Smooth muscle cell (in vitro differentiated cells): ENCODE data around the gene WDR13. TPM values are rescaled to one million over a fixed set of nuclear protein-coding genes. Genes with fewer than 3 reads are reported as not detected.
"Not testable (repeated sequence)": the region's sequence is repeated elsewhere in the genome, so short reads cannot be mapped to it uniquely, and the experiment has no call there.

Experiments
- DNase-seq: peaks from one replicate; lab custom pipeline; 2025; ENCODE audit not compliant: unreplicated experiment; lab: John Stamatoyannopoulos, UW
- H2AFZ ChIP-seq: fragments of 200-600 bp; sonication (generic); 2 replicates; pipeline ENCODE4 v1.6.0; 2016; ENCODE audit warnings: antibody characterized with exemption, low read depth, mild to moderate bottlenecking
- H3F3A ChIP-seq: fragments of 200-600 bp; sonication (generic); 2 replicates; pipeline ENCODE4 v1.6.0; 2017; ENCODE audit warnings: antibody characterized with exemption, low read depth
- H3K27ac ChIP-seq: fragments of 200-600 bp; sonication (generic); 2 replicates; pipeline ENCODE4 v1.5.1; 2016; ENCODE audit warnings: low read depth, mild to moderate bottlenecking
- H3K27me3 ChIP-seq: fragments of 200-600 bp; sonication (generic); 2 replicates; pipeline ENCODE4 v1.6.1; 2016; ENCODE audit warnings: low read depth, mild to moderate bottlenecking
- H3K36me3 ChIP-seq: fragments of 200-600 bp; sonication (generic); 2 replicates; pipeline ENCODE4 v1.5.1; 2016; ENCODE audit warnings: low read depth
- H3K4me1 ChIP-seq: fragments of 200-600 bp; sonication (generic); 2 replicates; pipeline ENCODE4 v1.5.1; 2016; ENCODE audit warnings: low read depth
- H3K4me2 ChIP-seq: fragments of 200-600 bp; sonication (generic); 2 replicates; pipeline ENCODE4 v1.6.0; 2016; ENCODE audit warnings: mild to moderate bottlenecking
- H3K4me3 ChIP-seq: fragments of 200-600 bp; sonication (generic); 2 replicates; pipeline ENCODE4 v1.5.1; 2016; ENCODE audit warnings: mild to moderate bottlenecking
- H3K79me2 ChIP-seq: fragments of 200-600 bp; sonication (generic); 2 replicates; pipeline ENCODE4 v1.6.0; 2016; ENCODE audit warnings: low read depth, mild to moderate bottlenecking
- H3K9ac ChIP-seq: fragments of 200-600 bp; sonication (generic); 2 replicates; pipeline ENCODE4 v1.6.0; 2016; ENCODE audit warnings: low read depth
- H3K9me3 ChIP-seq: fragments of 200-600 bp; sonication (generic); replicated peaks from 2 replicates; pipeline ENCODE4 v1.5.1; 2016; ENCODE audit warnings: low read depth
- H4K20me1 ChIP-seq: fragments of 200-600 bp; sonication (generic); 2 replicates; pipeline ENCODE4 v1.6.0; 2016; ENCODE audit warnings: low read depth
- CTCF ChIP-seq: fragments of 200-600 bp; sonication (generic); IDR thresholded peaks from 2 replicates; pipeline ENCODE4 v1.5.1; 2017; ENCODE audit warnings: borderline replicate concordance, mild to moderate bottlenecking, antibody characterized with exemption; ENCODE audit not compliant: insufficient read depth, poor library complexity, severe bottlenecking
- WGBS: methylation state at CpG from one replicate; pipeline ENCODE4 v1.1.7; 2016; ENCODE audit warnings: low lambda C conversion rate; 5-methylcytosine and 5-hydroxymethylcytosine counted together
- polyA plus RNA-seq: library from polyadenylated mRNA; unstranded; fragments of >200 nt; fragmentation: Nextera tagmentation; extraction: Ambion mirVana; gene quantifications from 2 replicates; pipeline ENCODE4 v1.2.1, GENCODE V29; 2016
- small RNA-seq: library from RNA; depleted of rRNA; stranded (forward); fragments of <200 nt; gene quantifications from one replicate; pipeline ENCODE3, GENCODE V24; 2014
- total RNA-seq: library from RNA; depleted of rRNA; stranded (reverse); fragments of >200 nt; gene quantifications from 2 replicates; pipeline ENCODE4 v1.2.3, GENCODE V29; 2014

The WDR13 gene
- total and polyA plus RNA-seq, 2 experiments from 2014 or later = 46.9 to 133 TPM

GRCh38 chrX:48648336-48648751, 51.1 kb downstream of the WDR13 start:
- Histone ChIP-seq H4K20me1 (no peaks in the 10 kb centered on the region), H3K79me2 (no peaks in the 10 kb centered on the region), H3K36me3 (no peaks in the 10 kb centered on the region), H3K4me3 (no peak overlapping the region), H3K4me2 (no peak overlapping the region), H3K4me1 (no peaks in the 10 kb centered on the region), H2AFZ (no peak overlapping the region), H3K27ac (no peak overlapping the region), H3K9me3 (no peaks in the 10 kb centered on the region), H3K27me3 (no peaks in the 10 kb centered on the region), H3F3A (no peaks in the 10 kb centered on the region), H3K9ac (no peak overlapping the region)
- WGBS = 47% methylated on average over 6 of the region's 6 CpGs
- no peak for DNase-seq
- peak; percentile 20 for TF ChIP-seq CTCF

DNA sequence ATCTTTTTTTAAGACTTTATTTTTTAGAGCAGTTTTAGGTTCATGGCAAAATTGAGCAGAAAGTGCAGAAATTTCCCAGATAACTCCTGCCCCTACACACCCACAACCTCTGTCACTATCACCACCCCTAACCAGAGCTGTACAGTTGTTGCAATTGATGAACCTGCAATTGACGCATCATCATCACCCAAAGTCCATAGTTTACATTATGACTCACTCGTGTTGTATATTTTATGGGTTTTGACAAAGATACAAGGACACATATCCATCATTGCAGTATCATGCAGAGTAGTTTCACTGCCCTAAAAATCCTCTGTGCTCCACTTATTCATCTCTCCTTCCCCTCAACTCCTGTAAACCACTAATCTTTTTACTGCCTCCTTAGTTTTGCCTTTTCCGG, 51.8 kb downstream of the WDR13 start:
- no peak for TF ChIP-seq CTCF
- no peak for DNase-seq
- Histone ChIP-seq H3K79me2 (no peaks in the 10 kb centered on the region), H3K4me3 (no peak overlapping the region), H3K27ac (no peak overlapping the region), H3K27me3 (no peaks in the 10 kb centered on the region), H3K4me2 (no peak overlapping the region), H3K4me1 (no peaks in the 10 kb centered on the region), H2AFZ (no peak overlapping the region), H3K36me3 (no peaks in the 10 kb centered on the region), H3K9ac (no peak overlapping the region), H3K9me3 (no peaks in the 10 kb centered on the region), H3F3A (no peaks in the 10 kb centered on the region), H4K20me1 (no peaks in the 10 kb centered on the region)
- 61% methylated on average over 3 of the region's 3 CpGs for WGBS

- not testable (repeated sequence) for H3K36me3 ChIP-seq, H2AFZ ChIP-seq, H3K9me3 ChIP-seq, H3F3A ChIP-seq, H3K9ac ChIP-seq, H3K79me2 ChIP-seq, DNase-seq, H3K27ac ChIP-seq, H3K4me2 ChIP-seq, H3K4me3 ChIP-seq, H3K4me1 ChIP-seq, H4K20me1 ChIP-seq, H3K27me3 ChIP-seq
- WGBS = 67% methylated on average over 5 of the region's 5 CpGs
Measured at GRCh38 chrX:48652055-48652579, 54.8 kb downstream of the WDR13 start.

- 84% methylated on average over 19 of the region's 19 CpGs for WGBS
- H3K4me1 ChIP-seq, H3K79me2 ChIP-seq: not testable (repeated sequence)
Measured at GRCh38 chrX:48654746-48655145, 57.5 kb downstream of the WDR13 start.

More at GRCh38 chrX:48654746-48655145, 57.5 kb downstream of the WDR13 start:
- not testable (repeated sequence) for H3K36me3 ChIP-seq, DNase-seq, H3K4me3 ChIP-seq, H3K27ac ChIP-seq, H3K9ac ChIP-seq, H3K9me3 ChIP-seq, H2AFZ ChIP-seq, H3F3A ChIP-seq, H4K20me1 ChIP-seq, H3K4me2 ChIP-seq, H3K27me3 ChIP-seq

Small RNA genes lying within 50 kb of the gene (small RNA-seq; reads per million reads assigned to genes)
- not detected for gene MRPL32P1

Other genes starting within 250 kb of the WDR13 start
- not detected in 2 replicates for gene SSX3, start 240.8 kb upstream of the WDR13 start, total RNA-seq
- not detected in 2 replicates for gene SSX3, start 240.8 kb upstream of the WDR13 start, polyA plus RNA-seq
- gene SSX4, start 214.0 kb upstream of the WDR13 start, total RNA-seq = not detected in 2 replicates
- gene SSX4, start 214.0 kb upstream of the WDR13 start, polyA plus RNA-seq = not detected in 2 replicates
- gene SSX4B, start 185.5 kb upstream of the WDR13 start, total RNA-seq = not detected in 2 replicates
- not detected in 2 replicates for gene SSX4B, start 185.5 kb upstream of the WDR13 start, polyA plus RNA-seq
- 69.4 and 79.0 TPM in 2 replicates for gene SLC38A5, start 127.2 kb upstream of the WDR13 start, total RNA-seq
- 68.7 and 88.7 TPM in 2 replicates for gene SLC38A5, start 127.2 kb upstream of the WDR13 start, polyA plus RNA-seq
- 60.6 and 78.9 TPM in 2 replicates for gene FTSJ1, start 121.3 kb upstream of the WDR13 start, total RNA-seq
- gene FTSJ1, start 121.3 kb upstream of the WDR13 start, polyA plus RNA-seq = 80.8 and 82.4 TPM in 2 replicates
- 25.1 and 25.5 TPM in 2 replicates for gene PORCN, start 88.5 kb upstream of the WDR13 start, total RNA-seq
- gene PORCN, start 88.5 kb upstream of the WDR13 start, polyA plus RNA-seq = 14.8 and 23.2 TPM in 2 replicates
- gene EBP, start 75.7 kb upstream of the WDR13 start, total RNA-seq = 49.1 and 63.0 TPM in 2 replicates
- gene EBP, start 75.7 kb upstream of the WDR13 start, polyA plus RNA-seq = 85.5 and 99.8 TPM in 2 replicates
- gene TBC1D25, start 57.8 kb upstream of the WDR13 start, total RNA-seq = 3.8 and 4.5 TPM in 2 replicates
- 9.7 and 9.8 TPM in 2 replicates for gene TBC1D25, start 57.8 kb upstream of the WDR13 start, polyA plus RNA-seq
- gene RBM3, start 23.0 kb upstream of the WDR13 start, total RNA-seq = 110 and 156 TPM in 2 replicates
- 111 and 116 TPM in 2 replicates for gene RBM3, start 23.0 kb upstream of the WDR13 start, polyA plus RNA-seq
- 0.54 and 2.5 TPM in 2 replicates for gene WAS, start 86.3 kb downstream of the WDR13 start, total RNA-seq
- gene WAS, start 86.3 kb downstream of the WDR13 start, polyA plus RNA-seq = 0.15 and 0.24 TPM in 2 replicates
- 2.6 and 2.7 TPM in 2 replicates for gene SUV39H1, start 99.2 kb downstream of the WDR13 start, total RNA-seq
- gene SUV39H1, start 99.2 kb downstream of the WDR13 start, polyA plus RNA-seq = 5.6 and 7.7 TPM in 2 replicates
- gene GLOD5, start 164.3 kb downstream of the WDR13 start, total RNA-seq = not detected in 2 replicates
- not detected in 2 replicates for gene GLOD5, start 164.3 kb downstream of the WDR13 start, polyA plus RNA-seq
- not detected in 2 replicates for gene GATA1, start 189.1 kb downstream of the WDR13 start, total RNA-seq
- not detected in 2 replicates for gene GATA1, start 189.1 kb downstream of the WDR13 start, polyA plus RNA-seq
- 46.0 and 76.1 TPM in 2 replicates for gene HDAC6, start 204.6 kb downstream of the WDR13 start, total RNA-seq
- gene HDAC6, start 204.6 kb downstream of the WDR13 start, polyA plus RNA-seq = 68.9 and 71.3 TPM in 2 replicates
- not detected in 2 replicates for gene ERAS, start 229.0 kb downstream of the WDR13 start, total RNA-seq
- gene ERAS, start 229.0 kb downstream of the WDR13 start, polyA plus RNA-seq = not detected in 2 replicates
- 7.8 and 11.6 TPM in 2 replicates for gene PCSK1N, start 238.1 kb downstream of the WDR13 start, total RNA-seq
- 14.4 and 51.9 TPM in 2 replicates for gene PCSK1N, start 238.1 kb downstream of the WDR13 start, polyA plus RNA-seq